DMS114 treated with DMSO at 0.1 percent for 48 hours (cell line): ENCODE measurements around the gene GLIS2.
A peak's percentile ranks its signal among the peaks of the same experiment; 100 is the strongest.

Experiments used
- DNase-seq: peaks from one replicate; lab custom pipeline; 2025; ENCODE audit not compliant: unreplicated experiment; lab: John Stamatoyannopoulos, UW

Gene GLIS2

DNA sequence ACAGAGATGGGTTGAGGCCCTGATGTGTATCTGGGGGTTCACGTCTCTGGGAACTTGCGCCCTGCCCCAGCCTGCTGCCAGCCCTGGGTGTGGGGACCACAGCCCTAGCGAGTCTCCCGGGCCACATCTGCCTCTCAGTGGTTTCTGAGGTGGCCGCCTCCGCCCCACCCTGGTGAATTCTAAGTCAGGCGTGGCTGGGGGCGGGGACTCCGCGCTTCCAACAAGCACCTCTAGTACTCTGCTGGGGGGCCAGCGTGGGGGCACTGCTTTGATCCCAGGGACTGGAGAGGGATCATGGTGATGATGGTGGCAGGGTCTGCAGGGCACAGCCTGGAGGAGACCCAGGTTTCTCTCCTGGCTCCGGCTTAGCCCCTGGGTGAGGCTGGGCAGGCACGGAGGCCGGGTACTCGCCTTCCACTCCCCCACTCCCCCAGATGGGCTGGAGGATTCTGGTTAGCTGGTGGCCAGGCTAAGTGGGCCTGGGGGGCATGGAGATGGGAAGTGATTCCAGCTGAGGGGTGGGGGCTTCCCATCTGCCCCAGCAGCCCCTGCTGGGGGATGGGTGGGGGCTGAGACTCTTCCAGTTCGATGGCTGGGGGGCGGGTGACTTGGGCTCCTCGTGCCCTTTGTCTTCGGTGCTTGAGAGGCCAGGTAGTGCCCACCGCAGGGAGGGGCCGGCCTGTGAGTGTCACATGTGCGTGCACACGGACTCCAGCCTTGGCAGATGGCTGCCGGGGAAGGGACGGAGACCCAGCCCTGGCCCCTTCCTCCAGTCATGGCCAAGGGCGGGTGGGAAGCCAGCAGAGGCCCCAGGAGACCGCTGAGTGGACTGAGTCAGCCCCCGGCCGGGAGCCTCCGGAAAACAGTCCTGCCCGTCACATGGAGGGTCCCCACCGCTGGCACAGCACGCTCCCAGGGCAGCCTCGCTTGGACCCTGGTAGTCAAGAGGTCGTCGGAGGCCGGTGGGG is 3.9 kb downstream of the GLIS2 start:
- no peak for DNase-seq

DNA sequence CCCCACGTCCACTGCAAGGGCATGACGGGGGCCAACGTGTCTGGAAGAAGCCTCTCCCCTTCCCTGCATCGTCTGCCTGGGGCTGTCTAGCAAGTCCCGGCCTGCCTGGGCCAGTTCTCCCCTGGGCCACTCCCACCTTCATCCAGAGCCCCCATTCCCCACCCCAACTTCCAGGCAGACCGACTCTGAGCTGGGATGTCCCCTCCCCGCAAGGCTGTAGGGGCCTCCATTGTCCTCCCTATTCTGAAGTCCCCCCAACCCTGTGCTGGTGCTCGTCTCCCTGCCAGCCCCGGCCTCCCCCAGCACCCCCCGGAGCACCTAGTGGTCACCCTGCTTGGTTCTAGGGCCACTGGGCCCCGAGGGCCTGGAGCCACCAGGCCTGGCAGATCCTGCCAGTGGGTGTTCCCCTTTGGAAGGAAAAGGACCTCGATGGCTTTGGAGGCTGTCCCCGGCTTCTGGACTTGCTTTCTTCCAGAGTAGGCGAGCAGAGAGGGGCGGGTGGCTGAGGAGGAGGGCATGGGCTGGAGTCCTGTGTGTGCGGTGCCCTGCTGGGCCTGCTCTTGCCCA is 4.8 kb downstream of the GLIS2 start:
- DNase-seq = no peak

DNA sequence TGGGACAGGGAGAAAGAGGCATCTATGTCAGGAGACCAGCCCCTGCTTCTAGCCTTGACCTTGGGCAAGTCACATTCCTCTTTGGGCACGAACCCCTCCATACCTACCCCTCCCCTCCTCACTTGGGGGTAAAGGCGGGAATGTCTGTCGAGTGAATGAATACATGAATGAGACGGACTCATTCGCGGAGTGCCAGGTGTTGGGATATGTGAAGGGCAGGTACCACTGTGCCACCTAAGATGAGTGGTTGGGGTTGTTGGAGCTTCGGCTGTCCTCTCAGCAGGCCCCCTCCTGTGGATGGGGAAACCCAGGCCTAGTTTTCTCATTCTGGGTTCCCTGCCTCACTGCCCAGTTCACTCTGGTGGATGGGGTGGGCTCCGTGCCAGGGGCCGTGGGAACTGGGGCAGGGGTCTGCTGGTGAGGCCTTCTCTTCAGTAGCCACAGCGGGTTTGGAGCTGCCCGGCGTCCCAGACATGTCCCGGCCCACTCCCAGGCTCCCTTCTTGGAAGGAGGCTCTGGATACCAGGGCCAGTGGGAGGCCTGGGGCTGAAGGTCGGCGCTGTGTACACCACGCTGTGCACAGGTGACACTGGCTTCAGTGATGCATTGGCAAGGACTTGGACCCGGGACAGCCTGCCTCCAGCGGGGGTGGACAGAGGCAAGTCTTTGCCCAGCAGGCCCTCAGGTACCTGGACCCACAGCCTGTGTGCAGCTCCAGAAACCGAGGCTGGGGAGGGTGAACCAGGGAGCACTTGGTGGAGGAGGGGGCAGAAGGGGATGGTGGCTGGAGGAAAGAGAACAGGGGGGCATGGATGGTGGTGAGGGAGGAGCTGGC is 5.6 kb downstream of the GLIS2 start:
- DNase-seq = no peak

DNA sequence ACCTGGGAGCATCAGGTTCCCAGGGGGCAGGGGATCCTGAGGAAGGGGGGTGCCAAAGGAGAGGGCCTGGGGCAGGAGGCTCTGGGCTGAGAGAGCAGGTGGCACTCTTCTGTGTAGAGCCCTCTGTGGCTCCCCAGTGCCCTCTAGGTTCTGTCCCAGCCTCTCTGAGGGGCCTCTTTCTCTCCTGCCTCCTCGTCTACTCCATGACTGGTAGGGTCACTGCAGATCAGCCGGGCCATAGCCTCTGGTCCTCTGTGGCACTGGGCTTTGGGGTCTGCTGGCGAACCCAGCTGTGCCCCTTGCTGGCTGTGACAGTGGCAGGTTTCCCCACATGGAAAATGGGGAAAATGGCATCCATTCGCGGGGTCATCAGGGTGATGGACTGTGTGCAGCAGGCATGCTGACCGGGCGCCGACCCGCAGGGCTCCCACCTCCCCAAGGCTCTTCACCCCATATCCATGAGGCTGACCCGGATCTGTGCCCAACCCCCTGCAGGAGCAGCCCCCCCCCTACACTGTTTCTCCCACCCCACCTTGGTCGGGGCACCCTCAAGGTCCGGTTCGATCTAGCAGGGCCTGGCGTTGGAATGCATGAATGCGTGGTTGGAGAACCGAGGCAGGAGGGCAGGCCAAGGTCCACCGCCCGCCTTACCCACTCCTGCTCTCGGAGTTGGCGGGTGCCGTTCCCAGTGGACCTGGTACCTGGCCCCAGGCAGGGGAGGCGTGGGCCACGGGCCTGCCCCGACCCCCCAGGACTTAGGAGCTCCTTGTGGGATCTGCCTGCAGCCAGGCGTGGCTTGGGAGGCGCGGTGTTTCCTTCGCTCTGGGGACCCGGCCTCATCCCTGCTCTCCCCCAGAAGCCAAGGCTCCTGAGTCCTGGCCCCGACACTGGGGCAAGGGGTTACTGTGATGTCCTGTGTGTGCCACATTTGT is 6.5 kb downstream of the GLIS2 start:
- DNase-seq = no peak

DNA sequence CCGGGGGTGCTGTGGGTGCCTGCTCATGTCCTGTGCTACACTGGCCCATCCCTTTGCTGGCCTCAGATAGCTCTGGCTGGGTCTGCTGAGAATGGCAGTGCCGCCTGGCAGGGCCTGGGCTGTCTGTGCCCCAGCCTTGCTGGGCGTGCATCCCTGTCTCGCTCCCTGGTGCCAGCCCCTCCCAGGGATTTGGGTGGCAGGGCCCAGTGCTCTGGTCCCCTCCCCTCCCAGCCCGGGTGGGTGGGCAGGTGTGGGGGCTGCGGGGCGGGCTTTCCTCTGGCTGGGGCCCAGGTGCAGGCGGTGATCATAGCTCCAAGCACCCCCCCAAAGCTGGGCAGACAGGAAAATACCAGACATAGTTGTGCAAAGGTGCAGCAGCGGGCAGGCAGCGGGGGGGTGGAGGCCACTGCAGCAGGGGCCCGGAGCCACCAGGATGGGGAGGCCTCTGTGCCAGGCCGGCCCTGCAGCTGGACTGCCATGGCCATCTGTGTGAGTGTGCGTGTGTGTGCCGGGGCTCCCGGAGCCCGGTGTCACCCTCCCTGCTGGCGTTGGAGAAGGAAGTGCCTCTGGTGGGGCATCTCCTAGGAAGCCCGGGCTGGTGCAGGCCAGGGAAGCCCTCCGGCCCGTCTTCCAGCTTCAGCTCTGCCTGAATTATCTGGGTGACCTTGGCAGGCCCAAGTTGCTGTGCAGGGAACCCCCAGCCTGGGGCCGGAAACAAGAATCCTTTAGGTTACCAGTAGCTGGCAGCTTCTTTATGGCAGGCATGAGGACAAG is 7.4 kb downstream of the GLIS2 start:
- no peak for DNase-seq

DNA sequence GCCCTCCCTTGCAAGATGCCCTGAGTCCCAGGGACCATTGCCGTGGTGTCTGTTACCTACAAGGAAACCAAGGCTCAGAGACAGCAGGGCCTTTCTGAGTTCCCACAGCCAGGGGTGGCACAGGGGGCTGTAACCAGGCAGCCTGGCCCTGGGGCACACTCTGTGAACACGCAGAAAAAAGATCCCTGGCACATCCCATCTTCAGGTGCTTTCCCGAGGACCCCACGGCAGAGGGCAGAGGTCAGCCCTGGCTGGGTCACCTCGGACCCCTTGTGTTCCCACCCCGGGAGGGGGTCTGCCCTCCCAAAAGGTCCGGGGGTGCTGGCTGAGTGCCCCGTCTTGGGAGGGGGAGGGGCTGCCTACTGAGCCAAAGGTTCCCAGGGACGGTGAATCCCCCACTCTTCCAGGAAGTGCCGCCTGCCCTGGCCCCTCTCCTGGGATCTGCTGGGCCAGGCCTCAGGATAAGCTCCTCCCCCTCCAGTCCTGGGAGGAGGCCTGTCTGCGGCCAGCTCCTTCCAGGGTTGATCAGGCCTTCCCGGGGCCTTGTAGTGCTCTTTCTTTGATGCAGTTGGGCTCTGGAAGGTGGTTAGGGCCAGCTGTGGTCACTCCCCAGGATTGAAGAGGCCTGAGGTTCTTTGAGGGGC is 8.1 kb downstream of the GLIS2 start:
- no peak for DNase-seq

DNA sequence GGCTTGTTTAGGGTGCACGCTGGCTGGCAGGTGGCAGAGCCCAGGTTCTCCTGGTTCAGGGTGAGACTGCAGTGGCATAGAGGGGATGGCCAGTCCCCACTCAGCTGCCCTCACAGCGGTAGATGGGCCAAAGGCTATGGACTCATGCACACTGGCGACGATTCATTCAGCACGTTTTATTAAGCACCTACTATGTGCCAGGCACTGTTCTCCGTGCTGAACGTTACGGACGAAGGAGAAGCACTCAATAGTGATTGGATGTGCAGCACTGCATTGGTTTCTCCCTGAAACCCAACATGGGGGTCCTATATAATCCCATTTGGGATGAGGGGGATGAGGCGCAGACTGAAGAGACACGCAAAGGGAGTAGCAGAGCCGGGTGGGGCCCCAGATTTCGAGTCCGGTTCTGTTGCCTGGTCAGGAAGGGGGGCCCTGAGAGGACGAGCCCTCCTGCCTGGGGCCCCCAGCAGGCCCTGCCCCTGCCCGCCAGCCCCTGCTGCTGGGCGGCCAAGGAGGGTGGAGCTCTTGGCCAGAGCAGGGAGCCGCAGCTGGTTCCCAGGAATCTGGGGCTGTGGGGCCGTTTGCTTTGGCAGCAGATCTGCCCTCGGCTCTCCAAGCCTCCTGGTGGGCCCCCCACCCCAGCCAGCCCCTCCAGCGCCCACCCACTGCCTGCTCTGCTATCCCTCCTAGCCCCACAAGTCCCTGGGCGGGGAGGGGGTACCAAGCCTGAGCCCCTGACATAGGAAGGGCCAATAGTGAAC is 8.8 kb downstream of the GLIS2 start:
- DNase-seq = no peak

DNA sequence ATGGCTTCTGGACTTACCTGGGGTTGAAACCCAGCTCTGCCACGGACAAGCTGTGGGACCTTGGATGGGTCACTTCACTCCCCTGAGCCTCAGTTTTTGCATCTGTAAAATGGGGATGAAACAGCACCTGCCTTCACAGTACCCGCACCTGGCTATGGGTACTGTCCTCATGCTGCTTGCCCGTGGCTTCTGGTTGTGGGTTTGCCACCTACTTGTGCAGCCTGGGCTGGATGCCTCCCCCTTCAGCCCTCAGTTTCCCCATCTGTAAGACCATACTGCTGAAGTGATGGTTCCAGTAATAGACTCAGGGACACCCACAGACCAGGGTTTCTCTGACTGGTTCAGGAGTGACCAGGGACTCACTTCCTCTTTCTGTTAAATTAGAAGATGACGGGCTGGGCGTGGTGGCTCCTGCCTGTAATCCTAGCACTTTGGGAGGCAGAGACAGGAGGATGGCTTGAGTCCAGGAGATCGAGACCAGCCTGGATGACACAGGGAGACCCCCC is 9.4 kb downstream of the GLIS2 start:
- DNase-seq = no peak

DNA sequence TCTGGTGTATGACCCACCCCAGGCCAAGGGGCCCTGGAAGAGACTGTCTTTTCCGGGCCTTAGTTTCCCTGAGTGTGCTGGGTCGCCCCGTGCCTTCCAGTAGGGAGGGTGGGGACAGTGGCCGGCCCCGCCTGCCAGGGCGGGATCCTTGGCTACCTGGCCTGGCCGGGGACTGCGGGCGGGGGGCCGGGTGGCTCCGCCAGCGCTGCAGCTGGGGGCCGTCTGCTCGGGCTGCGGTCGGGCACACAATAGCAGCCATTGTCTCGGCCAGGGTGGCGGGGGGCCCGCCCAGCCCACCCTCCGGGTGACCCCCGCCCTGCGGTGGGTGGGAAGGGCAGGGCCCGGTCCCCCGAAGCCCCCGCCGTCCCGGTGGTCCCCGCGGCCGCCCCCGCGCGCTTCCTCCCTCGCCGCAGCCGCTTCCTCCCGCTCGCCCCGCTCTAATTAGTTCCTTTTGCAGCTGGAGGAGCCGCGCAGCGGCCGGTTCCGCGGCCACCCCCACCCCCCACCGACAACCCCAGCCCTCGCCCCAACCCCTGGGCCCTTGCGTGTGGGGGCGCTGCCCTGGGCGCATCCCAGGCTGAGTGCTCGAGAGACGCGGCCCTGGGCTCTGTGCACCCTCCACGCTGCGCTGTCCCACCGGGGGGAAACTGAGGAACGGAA is 11.6 kb downstream of the GLIS2 start:
- no peak for DNase-seq

DNA sequence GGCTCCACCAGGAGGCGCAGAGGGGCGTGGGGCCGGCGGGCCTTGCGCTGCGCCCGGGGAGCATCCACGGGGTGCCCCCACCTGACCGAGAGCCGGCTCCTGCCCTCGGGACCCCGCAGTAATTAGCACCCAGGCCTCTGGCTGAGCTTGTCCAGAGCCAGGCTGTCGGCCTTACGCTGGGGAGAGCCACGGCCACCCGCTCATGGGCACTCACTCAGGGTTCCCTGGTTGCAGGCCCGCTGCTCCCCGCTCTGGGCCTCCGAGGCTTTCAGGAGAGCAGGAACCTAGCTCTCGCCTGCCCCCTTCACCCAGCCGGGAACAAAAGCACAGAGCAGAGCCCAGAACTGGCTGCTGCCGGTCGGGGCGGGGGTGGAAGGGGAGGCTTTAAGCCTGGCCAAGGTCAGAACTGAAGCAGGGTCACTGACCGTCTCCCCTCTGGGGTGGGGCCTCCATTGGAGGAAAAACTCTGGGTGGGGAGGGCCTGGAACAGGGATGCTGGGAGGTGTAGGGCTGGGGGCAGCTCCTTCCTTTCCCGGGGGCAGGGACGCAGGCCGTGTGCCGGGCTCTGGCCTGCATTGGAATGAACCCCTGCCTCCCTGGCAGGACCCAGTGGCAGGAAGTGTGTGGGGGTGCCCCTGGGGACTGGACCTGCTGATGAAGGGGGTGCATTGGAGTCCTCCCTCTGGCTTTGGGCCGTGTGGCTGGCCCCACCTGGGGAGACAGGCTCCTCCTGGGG is 12.3 kb downstream of the GLIS2 start:
- DNase-seq = no peak

DNA sequence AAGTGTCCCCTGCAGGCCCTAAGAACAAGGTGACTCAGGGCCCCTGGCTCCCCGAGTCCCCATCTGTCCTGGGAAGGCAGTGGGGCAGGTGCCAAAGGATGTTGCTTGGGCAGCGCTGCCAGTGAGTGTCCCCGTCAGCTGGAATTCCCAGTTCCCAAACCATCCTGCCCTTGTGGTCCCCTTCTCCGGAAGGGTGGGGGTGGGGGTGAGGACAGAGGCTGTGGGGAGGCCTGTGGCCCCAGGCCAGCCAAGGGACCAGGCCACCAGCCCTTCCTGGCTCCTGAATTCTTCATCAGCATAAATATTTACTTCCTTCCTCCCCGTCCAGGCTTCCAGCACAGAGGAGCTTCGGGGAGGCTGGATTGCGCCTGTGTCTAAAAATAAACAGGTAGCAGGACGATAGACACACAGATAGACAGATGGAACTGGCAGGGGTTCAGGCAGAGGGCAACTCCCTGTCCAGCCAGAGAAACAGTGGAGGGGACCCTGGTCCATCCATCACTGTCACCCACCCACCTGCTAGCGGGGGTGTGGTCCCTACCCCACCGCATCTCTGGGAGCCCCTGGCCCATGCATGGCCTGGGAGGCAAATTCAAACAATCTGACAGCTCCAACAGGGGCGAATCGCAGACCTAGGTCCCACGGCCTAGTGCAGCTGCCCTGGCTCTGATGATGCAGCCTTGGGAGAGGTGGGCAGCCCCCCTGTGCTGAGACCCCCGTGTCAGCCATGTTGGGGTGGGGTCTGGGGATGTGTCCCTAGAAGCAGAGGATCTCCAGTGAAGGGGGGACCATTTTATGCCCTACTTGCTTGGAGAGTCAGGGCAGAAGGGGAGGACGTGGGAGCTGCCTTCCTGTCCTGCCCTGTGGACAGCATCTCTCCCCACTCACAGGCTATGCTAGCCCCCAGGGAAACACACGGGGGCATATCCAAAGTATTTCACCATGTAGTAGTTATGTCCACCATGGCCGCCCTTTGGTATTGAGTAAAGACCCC is 13.2 kb downstream of the GLIS2 start:
- no peak for DNase-seq

DNA sequence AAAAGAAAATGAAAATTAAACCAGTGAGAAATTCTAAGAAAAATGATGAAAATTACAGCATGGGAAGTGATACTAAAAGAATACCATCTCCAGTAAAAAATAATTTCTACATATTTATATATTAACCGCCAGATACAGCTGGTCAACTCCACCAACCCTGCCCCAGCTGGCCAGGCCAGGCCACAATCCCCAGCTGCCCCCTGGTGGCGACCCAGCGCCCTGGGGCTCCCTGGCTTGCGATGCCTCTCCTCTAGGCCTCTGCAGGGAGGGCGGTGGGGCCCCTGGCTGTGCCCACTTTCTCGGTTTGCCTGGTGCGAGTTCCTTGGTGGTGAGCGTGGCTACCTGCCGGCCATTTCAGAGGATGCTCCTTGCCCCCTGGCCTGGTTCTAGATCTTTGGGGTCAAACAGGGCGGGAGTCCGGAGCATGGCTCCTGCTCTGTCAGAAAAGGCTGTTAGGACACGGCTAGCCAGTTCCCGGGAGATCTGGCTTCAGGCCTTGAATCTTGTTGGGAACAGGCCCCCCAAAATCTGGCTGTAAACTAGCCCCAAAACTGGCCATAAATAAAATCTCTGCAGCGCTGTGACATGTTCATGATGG is 14.5 kb downstream of the GLIS2 start:
- DNase-seq = peak; percentile 30

DNA sequence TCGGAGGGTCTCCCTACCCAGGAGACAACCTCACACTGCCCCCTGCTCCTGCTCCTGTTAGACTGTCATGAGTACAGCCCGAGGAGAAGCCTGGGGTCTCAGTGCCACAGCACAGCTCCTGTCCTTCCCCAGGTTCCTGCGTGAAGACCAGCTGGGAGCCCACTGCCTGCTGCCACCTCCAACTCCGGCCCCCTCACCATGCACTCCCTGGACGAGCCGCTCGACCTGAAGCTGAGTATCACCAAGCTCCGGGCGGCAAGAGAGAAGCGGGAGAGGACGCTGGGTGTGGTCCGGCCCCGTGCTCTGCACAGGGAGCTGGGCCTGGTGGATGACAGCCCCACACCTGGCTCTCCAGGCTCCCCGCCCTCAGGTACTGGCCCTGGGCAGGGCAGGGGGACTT is 16.2 kb downstream of the GLIS2 start:
- DNase-seq = no peak

DNA sequence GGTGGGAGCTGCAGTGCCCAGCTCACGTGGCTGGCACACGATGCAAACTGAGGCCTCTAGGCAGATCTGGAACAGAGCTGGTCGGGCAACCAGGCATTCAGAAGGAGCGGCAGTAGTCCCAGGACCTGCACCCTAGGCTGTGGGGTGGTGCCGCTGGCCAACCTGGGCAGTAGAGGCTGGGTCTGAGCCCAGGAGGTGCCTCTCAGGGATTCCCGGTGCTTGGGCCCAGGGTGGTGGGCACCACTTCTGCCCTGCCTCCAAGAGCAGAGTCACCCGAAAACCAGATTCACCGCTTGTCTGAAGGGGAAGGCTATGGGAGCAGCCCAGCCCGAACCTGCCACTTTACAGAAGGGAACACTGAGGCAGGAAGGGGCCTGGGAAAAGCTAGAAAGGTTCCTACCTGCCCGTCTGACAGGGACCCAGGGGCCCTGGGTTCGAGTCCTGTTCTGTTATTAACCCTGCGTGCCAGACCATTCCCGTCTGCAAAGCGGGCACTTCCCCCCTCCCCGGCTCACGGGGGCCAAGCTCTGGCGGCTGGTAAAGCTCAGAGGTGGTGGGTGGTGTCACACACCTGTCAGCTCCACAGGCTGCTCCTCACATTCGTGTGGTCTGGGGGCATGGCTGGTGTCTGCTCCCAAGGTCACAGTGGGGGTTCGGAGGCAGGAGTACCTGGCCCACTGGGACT is 16.9 kb downstream of the GLIS2 start:
- no peak for DNase-seq

DNA sequence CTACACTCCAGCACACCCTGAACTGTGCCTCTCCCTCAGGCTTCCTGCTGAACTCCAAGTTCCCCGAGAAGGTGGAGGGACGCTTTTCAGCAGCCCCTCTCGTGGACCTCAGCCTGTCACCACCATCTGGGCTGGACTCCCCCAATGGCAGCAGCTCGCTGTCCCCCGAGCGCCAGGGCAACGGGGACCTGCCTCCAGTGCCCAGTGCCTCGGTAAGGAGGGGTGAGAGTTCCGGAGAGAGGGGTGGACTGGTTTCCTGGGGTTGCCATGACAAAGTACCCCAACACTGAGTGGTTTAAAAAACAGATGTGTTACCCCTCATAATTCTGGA is 17.4 kb downstream of the GLIS2 start:
- DNase-seq = no peak
